Hematopoietic multipotent progenitor cell treated with erythropoietin and hydrocortisone succinate and interleukin-3 and kit ligand, for 4 days (in vitro differentiated cells): Measurements from ENCODE around the gene BRIP1.
"Not testable (repeated sequence)": the region's sequence is repeated elsewhere in the genome, so short reads cannot be mapped to it uniquely, and the experiment has no call there.

Source experiments
- DNase-seq: peaks from one replicate; pipeline ENCODE4 v3.0.0-alpha.2; 2015

BRIP1 gene

GRCh38 chr17:61862975-61863800, at the start of gene BRIP1:
Gene BRIP1, minus strand, starts transcription at chr17:61863528. Its CDS starts 1,989 bp downstream, at chr17:61861539.
- DNase-seq, result peak; percentile 99

- DNase-seq, result no peak
Measured at GRCh38 chr17:61908292-61909037, 45.1 kb upstream of the BRIP1 start.

- DNase-seq, result no peak
Measured at GRCh38 chr17:61907361-61907760, 44.0 kb upstream of the BRIP1 start.

- no peak for DNase-seq
Measured at GRCh38 chr17:61904094-61904710, 40.9 kb upstream of the BRIP1 start.

- no peak for DNase-seq
Measured at GRCh38 chr17:61903251-61903650, 39.9 kb upstream of the BRIP1 start.

- DNase-seq, result no peak
Measured at GRCh38 chr17:61897548-61898180, 34.3 kb upstream of the BRIP1 start.

GRCh38 chr17:61895391-61895790, 32.1 kb upstream of the BRIP1 start:
- DNase-seq, result no peak

- not testable (repeated sequence) for DNase-seq
Measured at GRCh38 chr17:61894310-61894709, 31.0 kb upstream of the BRIP1 start.

- not testable (repeated sequence) for DNase-seq
Measured at GRCh38 chr17:61887733-61888132, 24.4 kb upstream of the BRIP1 start.

- DNase-seq, result not testable (repeated sequence)
Measured at GRCh38 chr17:61885865-61886264, 22.5 kb upstream of the BRIP1 start.

GRCh38 chr17:61884864-61885263, 21.5 kb upstream of the BRIP1 start:
- DNase-seq, result no peak

- DNase-seq, result no peak
Measured at GRCh38 chr17:61880589-61881102, 17.3 kb upstream of the BRIP1 start.

- DNase-seq, result no peak
Measured at GRCh38 chr17:61878984-61879612, 15.8 kb upstream of the BRIP1 start.

- DNase-seq, result no peak
Measured at GRCh38 chr17:61878520-61878919, 15.2 kb upstream of the BRIP1 start.

GRCh38 chr17:61877837-61878236, 14.5 kb upstream of the BRIP1 start:
- DNase-seq, result no peak

- no peak for DNase-seq
Measured at GRCh38 chr17:61875804-61876203, 12.5 kb upstream of the BRIP1 start.

- no peak for DNase-seq
Measured at GRCh38 chr17:61875285-61875684, 12.0 kb upstream of the BRIP1 start.

GRCh38 chr17:61874075-61874474, 10.7 kb upstream of the BRIP1 start:
- DNase-seq, result no peak

GRCh38 chr17:61872099-61872498, 8.8 kb upstream of the BRIP1 start:
- DNase-seq, result no peak

- DNase-seq, result no peak
Measured at GRCh38 chr17:61869138-61869537, 5.8 kb upstream of the BRIP1 start.

GRCh38 chr17:61868074-61868473, 4.7 kb upstream of the BRIP1 start:
- no peak for DNase-seq

GRCh38 chr17:61867033-61867432, 3.7 kb upstream of the BRIP1 start:
- no peak for DNase-seq

- DNase-seq, result no peak
Measured at GRCh38 chr17:61863801-61864126, 436 bp upstream of the BRIP1 start.
